ENCODE measurements around the gene TALDO1. TPM values are rescaled to one million over a fixed set of nuclear protein-coding genes. Genes with fewer than 3 reads are reported as not detected.

Gene TALDO1
- total and polyA plus RNA-seq, 2 donors (not counting 3 experiments of a cell fraction or from before 2014, with no cell fraction given) = 211 to 294 TPM

- DNase-seq (ENCODE audit: low read depth, low spot score) (no peak), FAIRE-seq (no peak)
- Histone ChIP-seq H3K36me3 (ENCODE audit: control insufficient read depth in 2 of 2, extremely low read depth in 1 of 2, insufficient read depth in 2 of 2, low read length in 2 of 2) (peaks cover 0 to 10% of the 10 kb centered on the region in 2 experiments), H3K27ac (ENCODE audit: insufficient read depth, low read depth, low read length) (peak overlapping the region; percentile 39), H3K4me1 (ENCODE audit: control insufficient read depth, extremely low read depth, insufficient read depth, low read length) (peaks cover 14% of the 10 kb centered on the region), H4K20me1 (replicated peaks; ENCODE audit: control insufficient read depth, extremely low read depth, insufficient read depth, low read length) (no peaks in the 10 kb centered on the region), H3K79me2 (ENCODE audit: control insufficient read depth, insufficient read depth, low read length) (peaks cover 11% of the 10 kb centered on the region), H3K4me3 (replicated peaks in 1 of 3; ENCODE audit: insufficient read depth in 1 of 3, low read depth in 1 of 3, low read length in 3 of 3) (peak overlapping the region; percentile 57 to 66 (median 64)), H3K9me1 (replicated peaks; ENCODE audit: control insufficient read depth, extremely low read depth, insufficient read depth, low read length) (no peaks in the 10 kb centered on the region), H3K9me3 (replicated peaks; ENCODE audit: control insufficient read depth, insufficient read depth, low read length) (no peaks in the 10 kb centered on the region), H2AFZ (ENCODE audit: low read depth, low read length) (no peak overlapping the region), H3K4me2 (ENCODE audit: insufficient read depth, low read length) (peak overlapping the region; percentile 62), H3K9ac (replicated peaks; ENCODE audit: extremely low read depth, insufficient read depth, low read length) (peak overlapping the region; percentile 45), H3K27me3 (ENCODE audit: control insufficient read depth in 2 of 2, insufficient read depth in 2 of 2, low read length in 2 of 2) (no peaks in the 10 kb centered on the region)
- CTCF ChIA-PET = interaction anchor here (1.1 to 2.1 kb wide), 3 partner anchors 11 to 48 kb away, joined by 4 to 9 read pairs (median 9); no protein-coding TSS in a partner anchor
- POLR2A ChIA-PET = interaction anchor here (0.7 to 1.0 kb wide), 2 partner anchors 13 to 37 kb away, joined by 3 read pairs; partner anchors contain the start of gene RPLP2
- BruUV-seq (replicated peaks) = no TSS peak
- intact Hi-C loops (cut with micrococcal nuclease) = loop anchor here (1.0 to 2.0 kb wide), 2 partner anchors 13 to 14 kb away; partner anchors contain the start of gene RPLP2
- dilution Hi-C loops (cut with MboI; ENCODE audit: extremely low pct_ligation_motif_present, low sequenced_read_pairs) = no loop called here
- TF ChIP-seq GATA2 (IDR thresholded peaks at IDR 0.05; ENCODE audit: insufficient read depth, insufficient read length, low read depth, low read length) (no peak), POLR2A (IDR thresholded peaks at IDR 0.05; ENCODE audit: low read depth, low read length) (no peak), CTCF (IDR thresholded peaks at IDR 0.05; ENCODE audit: extremely low read depth in 1 of 2, insufficient read depth in 1 of 2, low read depth in 1 of 2, low read length in 2 of 2) (no peak), EZH2 (IDR thresholded peaks at IDR 0.05; ENCODE audit: borderline replicate concordance, low read depth, low read length, severe bottlenecking) (no peak), MAX (IDR thresholded peaks at IDR 0.05; ENCODE audit: insufficient read depth, insufficient read length) (no peak), POLR2AphosphoS5 (IDR thresholded peaks at IDR 0.05; ENCODE audit: insufficient read depth, low read depth, low read length) (no peak), JUN (IDR thresholded peaks at IDR 0.05; ENCODE audit: borderline replicate concordance, insufficient read depth, insufficient read length, low read depth) (no peak), MYC (IDR thresholded peaks at IDR 0.05; ENCODE audit: low read depth, low read length) (no peak), FOS (IDR thresholded peaks at IDR 0.05; ENCODE audit: borderline replicate concordance, insufficient read depth, low read length) (no peak)
Measured at GRCh38 chr11:796565-797295, 49.5 kb downstream of the TALDO1 start.

Measured in endothelial cell of umbilical vein (primary cell).